ENCODE results near the gene FFAR4. TPM values are rescaled to one million over a fixed set of nuclear protein-coding genes. Genes with fewer than 3 reads are reported as not detected.

The FFAR4 gene
- total and polyA plus RNA-seq, 2 of the 4 experiments (the other 2 are of a cell fraction), result not detected

DNA sequence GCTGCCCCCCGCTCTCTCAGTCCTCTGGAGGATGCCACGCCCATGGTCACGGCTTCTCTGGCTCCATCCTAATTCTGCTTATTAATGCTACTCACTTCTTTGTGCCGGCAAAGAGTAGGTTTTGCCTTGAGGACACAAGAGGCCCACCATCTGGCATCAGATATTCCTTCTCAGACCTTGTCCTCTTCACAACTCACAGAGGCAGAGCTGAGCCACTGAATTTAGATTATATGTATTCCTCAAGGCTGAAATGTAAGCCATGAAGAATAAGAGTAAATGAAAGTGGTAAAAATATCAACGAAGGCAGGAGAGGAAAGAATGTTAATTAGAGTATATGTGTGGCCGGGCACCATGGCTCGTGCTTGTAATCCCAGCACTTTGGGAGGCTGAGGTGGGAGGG, 28.1 kb downstream of the FFAR4 start:
- Histone ChIP-seq H3K4me2 (ENCODE audit: low read depth, low read length) (no peak overlapping the region), H4K91ac (ENCODE audit: insufficient read depth, low read depth, low read length) (no peak overlapping the region), H3K56ac (ENCODE audit: extremely low read depth, insufficient read depth, low read length) (no peak overlapping the region), H2AK9ac (replicated peaks; ENCODE audit: low read depth, low read length, poor library complexity) (no peak overlapping the region), H2AK5ac (ENCODE audit: low read depth, low read length) (no peak overlapping the region), H4K5ac (ENCODE audit: low read depth, low read length) (no peak overlapping the region), H2BK20ac (ENCODE audit: low read depth, low read length) (no peak overlapping the region), H3K9me1 (ENCODE audit: insufficient read depth, low read length) (no peaks in the 10 kb centered on the region), H2AFZ (replicated peaks; ENCODE audit: low read length, poor library complexity) (no peak overlapping the region), H2BK5ac (ENCODE audit: low read depth, low read length, poor library complexity, severe bottlenecking) (no peak overlapping the region), H3K79me1 (ENCODE audit: low read depth in 1 of 2, low read length in 2 of 2) (no peaks in the 10 kb centered on the region), H4K8ac (ENCODE audit: low read depth in 2 of 2, low read length in 2 of 2) (no peak overlapping the region), H3K14ac (replicated peaks; ENCODE audit: low read depth, low read length) (no peak overlapping the region), H2BK120ac (ENCODE audit: low read depth, low read length) (no peak overlapping the region), H3K18ac (ENCODE audit: low read depth, low read length) (no peak overlapping the region), H3K27ac (ENCODE audit: insufficient read depth, low read length) (no peak overlapping the region), H3K4ac (ENCODE audit: low read depth, low read length) (no peak overlapping the region), H3K4me3 (ENCODE audit: insufficient read depth, low read depth, low read length) (no peak overlapping the region), H4K20me1 (ENCODE audit: insufficient read depth, low read length) (no peaks in the 10 kb centered on the region), H3K23ac (ENCODE audit: low read depth, low read length) (no peak overlapping the region), H3K9ac (ENCODE audit: low read depth, low read length) (no peak overlapping the region), H3K4me1 (ENCODE audit: control insufficient read depth, insufficient read depth, low read length) (no peaks in the 10 kb centered on the region), H3K9me3 (ENCODE audit: control insufficient read depth, insufficient read depth, low read length) (no peaks in the 10 kb centered on the region), H3K27me3 (ENCODE audit: control insufficient read depth, insufficient read depth, low read length) (peaks cover 28% of the 10 kb centered on the region), H2BK15ac (ENCODE audit: low read depth, low read length) (no peak overlapping the region), H3K36me3 (ENCODE audit: control insufficient read depth, insufficient read depth, low read length) (no peaks in the 10 kb centered on the region)
- ChIA-PET CTCF (no interaction called here), POLR2A (ENCODE audit: unreplicated experiment) (no interaction called here)
- 44 to 100% methylated on average over 1 to 3 of the region's 7 CpGs for WGBS, 2 experiments (ENCODE audit: extremely low coverage in 2 of 2, insufficient read length in 1 of 2)
- in situ Hi-C loops (cut with MboI; ENCODE audit: low sequenced_read_pairs) (no loop called here), intact Hi-C loops (cut with micrococcal nuclease) (no loop called here), dilution Hi-C loops (cut with HindIII; ENCODE audit: low sequenced_read_pairs, unreplicated experiment) (no loop called here)
- no TSS peak for BruUV-seq (replicated peaks)
- DNase-seq (no peak), ATAC-seq (ENCODE audit: low read depth) (no peak)
- TF ChIP-seq MXI1 (IDR thresholded peaks at IDR 0.05; ENCODE audit: borderline replicate concordance, low read depth, low read length), result no peak
- no peak for TF ChIP-seq SMC3 (IDR thresholded peaks at IDR 0.05; ENCODE audit: low read depth, low read length)
- no peak for TF ChIP-seq MAFK (IDR thresholded peaks at IDR 0.05; ENCODE audit: low read depth, low read length)
- TF ChIP-seq USF2 (IDR thresholded peaks at IDR 0.05; ENCODE audit: low read depth, low read length), result no peak
- no peak for TF ChIP-seq RAD21 (IDR thresholded peaks at IDR 0.05; ENCODE audit: low read length)
- TF ChIP-seq MAZ (IDR thresholded peaks at IDR 0.05; ENCODE audit: borderline replicate concordance, low read depth, low read length), result no peak
- TF ChIP-seq POLR2A (IDR thresholded peaks at IDR 0.05; ENCODE audit: low read depth, low read length), result no peak
- TF ChIP-seq ELK1 (IDR thresholded peaks at IDR 0.05; ENCODE audit: borderline replicate concordance, low read depth, low read length), result no peak
- no peak for TF ChIP-seq NFE2L2 (IDR thresholded peaks at IDR 0.05; ENCODE audit: low read depth, low read length)
- TF ChIP-seq, protein P1, sequence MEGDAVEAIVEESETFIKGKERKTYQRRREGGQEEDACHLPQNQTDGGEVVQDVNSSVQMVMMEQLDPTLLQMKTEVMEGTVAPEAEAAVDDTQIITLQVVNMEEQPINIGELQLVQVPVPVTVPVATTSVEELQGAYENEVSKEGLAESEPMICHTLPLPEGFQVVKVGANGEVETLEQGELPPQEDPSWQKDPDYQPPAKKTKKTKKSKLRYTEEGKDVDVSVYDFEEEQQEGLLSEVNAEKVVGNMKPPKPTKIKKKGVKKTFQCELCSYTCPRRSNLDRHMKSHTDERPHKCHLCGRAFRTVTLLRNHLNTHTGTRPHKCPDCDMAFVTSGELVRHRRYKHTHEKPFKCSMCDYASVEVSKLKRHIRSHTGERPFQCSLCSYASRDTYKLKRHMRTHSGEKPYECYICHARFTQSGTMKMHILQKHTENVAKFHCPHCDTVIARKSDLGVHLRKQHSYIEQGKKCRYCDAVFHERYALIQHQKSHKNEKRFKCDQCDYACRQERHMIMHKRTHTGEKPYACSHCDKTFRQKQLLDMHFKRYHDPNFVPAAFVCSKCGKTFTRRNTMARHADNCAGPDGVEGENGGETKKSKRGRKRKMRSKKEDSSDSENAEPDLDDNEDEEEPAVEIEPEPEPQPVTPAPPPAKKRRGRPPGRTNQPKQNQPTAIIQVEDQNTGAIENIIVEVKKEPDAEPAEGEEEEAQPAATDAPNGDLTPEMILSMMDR (conservative IDR thresholded peaks at IDR 0.05; ENCODE audit: low read depth, low read length), result no peak
- no peak for TF ChIP-seq BHLHE40 (IDR thresholded peaks at IDR 0.05; ENCODE audit: low read depth, low read length)
- TF ChIP-seq CHD1 (IDR thresholded peaks at IDR 0.05; ENCODE audit: low read depth, low read length), result no peak
- TF ChIP-seq RFX5 (IDR thresholded peaks at IDR 0.05; ENCODE audit: low read depth, low read length), result no peak
- TF ChIP-seq CEBPB (IDR thresholded peaks at IDR 0.05; ENCODE audit: low read depth, low read length), result no peak
- no peak for TF ChIP-seq RCOR1 (IDR thresholded peaks at IDR 0.05; ENCODE audit: insufficient replicate concordance, low read length)
- TF ChIP-seq FOS (IDR thresholded peaks at IDR 0.05; ENCODE audit: low read depth, low read length), result no peak
